Neural cell (in vitro differentiated cells): Measurements from ENCODE around the gene PDE4D. TPM values are rescaled to one million over a fixed set of nuclear protein-coding genes. Genes with fewer than 3 reads are reported as not detected.
A peak's percentile ranks its signal among the peaks of the same experiment; 100 is the strongest.
"Not testable (repeated sequence)": the region's sequence is repeated elsewhere in the genome, so short reads cannot be mapped to it uniquely, and the experiment has no call there.

Source experiments
- H2AFZ ChIP-seq: fragments of 200-600, 300-800 bp; sonication (generic), shearing (Covaris generic); 2 replicates; pipeline ENCODE4 v1.6.0; 2014; ENCODE audit warnings: low read depth, mild to moderate bottlenecking, antibody characterized with exemption, low read length, moderate library complexity
- H3F3A ChIP-seq: fragments of 200-600 bp; shearing (Covaris generic); 2 replicates; pipeline ENCODE4 v1.6.1; 2016; ENCODE audit warnings: mild to moderate bottlenecking, moderate library complexity, mixed read lengths, antibody characterized with exemption, low read length; ENCODE audit not compliant: insufficient read depth, poor library complexity, severe bottlenecking
- H3K27ac ChIP-seq: fragments of 200-600, 300-800 bp; sonication (generic), shearing (Covaris generic); 2 replicates; pipeline ENCODE4 v1.5.1; 2014; ENCODE audit warnings: mild to moderate bottlenecking, low read length, moderate library complexity
- H3K27me3 ChIP-seq: fragments of 300-800, 200-600 bp; sonication (generic), shearing (Covaris generic); 2 replicates; pipeline ENCODE4 v1.6.0; 2014; ENCODE audit warnings: mild to moderate bottlenecking, low read depth, low read length, moderate library complexity; ENCODE audit not compliant: insufficient read depth
- H3K36me3 ChIP-seq: fragments of 300-800, 200-600 bp; sonication (generic), shearing (Covaris generic); 2 replicates; pipeline ENCODE4 v1.5.1; 2014; ENCODE audit warnings: mild to moderate bottlenecking, antibody characterized with exemption, low read length, moderate library complexity; ENCODE audit not compliant: insufficient read depth
- H3K4me2 ChIP-seq: fragments of 300-800, 200-600 bp; sonication (generic), shearing (Covaris generic); 2 replicates; pipeline ENCODE4 v1.6.0; 2014; ENCODE audit warnings: mild to moderate bottlenecking, low read length
- H3K4me3 ChIP-seq: fragments of 300-800, 200-600 bp; sonication (generic), shearing (Covaris generic); 2 replicates; pipeline ENCODE4 v1.5.1; 2014; ENCODE audit warnings: mild to moderate bottlenecking, low read length, moderate library complexity
- H3K79me2 ChIP-seq: fragments of 200-600 bp; shearing (Covaris generic); replicated peaks from 2 replicates; pipeline ENCODE4 v1.6.0; 2014; ENCODE audit warnings: mild to moderate bottlenecking, low read length, moderate library complexity; ENCODE audit not compliant: insufficient read depth
- H3K9ac ChIP-seq: fragments of 300-800, 200-600 bp; sonication (generic), shearing (Covaris generic); 2 replicates; pipeline ENCODE4 v1.6.1; 2016; ENCODE audit warnings: mild to moderate bottlenecking, low read length, mixed read lengths
- H3K9me2 ChIP-seq: fragments of 200-600 bp; shearing (Covaris generic); 2 replicates; pipeline ENCODE4 v1.6.1; 2016; ENCODE audit warnings: mild to moderate bottlenecking, low read length, mixed read lengths; ENCODE audit not compliant: insufficient read depth
- H3K9me3 ChIP-seq: fragments of 200-600, 300-800 bp; sonication (generic), shearing (Covaris generic); 2 replicates; pipeline ENCODE4 v1.6.1; 2016; ENCODE audit warnings: mild to moderate bottlenecking, mixed run types, low read length, moderate library complexity, mixed read lengths
- H4K20me1 ChIP-seq: fragments of 200-600 bp; shearing (Covaris generic); 2 replicates; pipeline ENCODE4 v1.6.1; 2016; ENCODE audit warnings: mild to moderate bottlenecking, mixed run types; ENCODE audit not compliant: insufficient read depth
- EP300 ChIP-seq: fragments of 450-650 bp; conservative IDR thresholded peaks from 2 replicates; pipeline ENCODE4 v1.6.1; 2014; ENCODE audit warnings: antibody characterized with exemption, mild to moderate bottlenecking, moderate library complexity; ENCODE audit not compliant: poor library complexity, severe bottlenecking
- EZH2 ChIP-seq: fragments of 200-600, 300-800 bp; shearing (Covaris generic), sonication (generic); IDR thresholded peaks from 2 replicates; pipeline ENCODE4 v1.6.1; 2014; ENCODE audit warnings: antibody characterized with exemption, low read length, borderline replicate concordance, mild to moderate bottlenecking; ENCODE audit not compliant: insufficient read depth, poor library complexity, severe bottlenecking
- MXI1 ChIP-seq: fragments of 450-650 bp; conservative IDR thresholded peaks from 2 replicates; pipeline ENCODE4 v1.6.1; 2014; ENCODE audit warnings: antibody characterized with exemption, mild to moderate bottlenecking; ENCODE audit not compliant: poor library complexity, severe bottlenecking
- POLR2AphosphoS5 ChIP-seq: IDR thresholded peaks from 2 replicates; pipeline ENCODE4 v1.6.1; 2012
- RAD21 ChIP-seq: fragments of 450-650 bp; conservative IDR thresholded peaks from 2 replicates; pipeline ENCODE4 v1.6.1; 2014; ENCODE audit warnings: antibody characterized with exemption, mild to moderate bottlenecking, moderate library complexity
- SMC3 ChIP-seq: fragments of 450-650 bp; conservative IDR thresholded peaks from 2 replicates; pipeline ENCODE4 v1.6.1; 2014; ENCODE audit warnings: antibody characterized with exemption, mild to moderate bottlenecking, moderate library complexity; ENCODE audit not compliant: poor library complexity
- TAF1 ChIP-seq: IDR thresholded peaks from 2 replicates; pipeline ENCODE4 v1.6.1; 2012; ENCODE audit warnings: low read depth
- polyA plus RNA-seq: library from polyadenylated mRNA; depleted of rRNA; stranded (reverse); fragments of >200 nt; gene quantifications from 2 replicates; pipeline ENCODE4 v1.2.3, GENCODE V29; 2014
- TF ChIP-seq, protein P1 (sequence below): IDR thresholded peaks from 2 replicates; pipeline ENCODE4 v1.6.1; 2012; ENCODE audit warnings: borderline replicate concordance
- TF ChIP-seq, protein P2 (sequence below): fragments of 450-650 bp; IDR thresholded peaks from 2 replicates; pipeline ENCODE4 v1.5.1; 2014; ENCODE audit warnings: antibody characterized with exemption, mild to moderate bottlenecking, moderate library complexity; ENCODE audit not compliant: poor library complexity, severe bottlenecking

The PDE4D gene
- polyA plus RNA-seq, 1 donor from 2014 or later, result 42.8 TPM

DNA sequence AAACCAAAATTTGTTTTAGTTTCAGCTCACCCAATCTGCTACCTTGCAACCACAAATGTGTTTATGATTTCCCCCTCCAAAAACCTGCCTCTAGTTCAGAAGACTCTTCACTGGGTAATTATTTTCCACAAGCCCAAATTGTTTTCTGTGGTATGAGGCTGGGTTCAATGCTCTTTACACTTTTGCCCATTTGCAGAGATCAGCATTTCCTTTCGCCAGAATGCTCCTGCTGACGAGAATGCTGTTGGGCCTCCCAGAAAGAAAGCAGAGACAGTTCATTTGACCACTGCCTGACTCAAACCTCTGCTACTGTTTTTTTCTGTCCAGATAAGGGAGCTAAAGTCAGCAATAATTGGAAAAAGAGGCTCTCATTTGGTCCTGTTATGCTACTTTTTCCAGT lies 427.3 kb downstream of the PDE4D start:
- Histone ChIP-seq H3K4me3 (no peak overlapping the region), H4K20me1 (no peaks in the 10 kb centered on the region), H3K36me3 (no peaks in the 10 kb centered on the region), H3K4me2 (no peak overlapping the region), H3K79me2 (no peaks in the 10 kb centered on the region), H3K27me3 (no peaks in the 10 kb centered on the region), H3F3A (no peaks in the 10 kb centered on the region), H3K9me3 (no peaks in the 10 kb centered on the region), H2AFZ (no peak overlapping the region), H3K9ac (no peak overlapping the region), H3K27ac (no peak overlapping the region), H3K9me2 (no peaks in the 10 kb centered on the region)
- TF ChIP-seq, protein P1, sequence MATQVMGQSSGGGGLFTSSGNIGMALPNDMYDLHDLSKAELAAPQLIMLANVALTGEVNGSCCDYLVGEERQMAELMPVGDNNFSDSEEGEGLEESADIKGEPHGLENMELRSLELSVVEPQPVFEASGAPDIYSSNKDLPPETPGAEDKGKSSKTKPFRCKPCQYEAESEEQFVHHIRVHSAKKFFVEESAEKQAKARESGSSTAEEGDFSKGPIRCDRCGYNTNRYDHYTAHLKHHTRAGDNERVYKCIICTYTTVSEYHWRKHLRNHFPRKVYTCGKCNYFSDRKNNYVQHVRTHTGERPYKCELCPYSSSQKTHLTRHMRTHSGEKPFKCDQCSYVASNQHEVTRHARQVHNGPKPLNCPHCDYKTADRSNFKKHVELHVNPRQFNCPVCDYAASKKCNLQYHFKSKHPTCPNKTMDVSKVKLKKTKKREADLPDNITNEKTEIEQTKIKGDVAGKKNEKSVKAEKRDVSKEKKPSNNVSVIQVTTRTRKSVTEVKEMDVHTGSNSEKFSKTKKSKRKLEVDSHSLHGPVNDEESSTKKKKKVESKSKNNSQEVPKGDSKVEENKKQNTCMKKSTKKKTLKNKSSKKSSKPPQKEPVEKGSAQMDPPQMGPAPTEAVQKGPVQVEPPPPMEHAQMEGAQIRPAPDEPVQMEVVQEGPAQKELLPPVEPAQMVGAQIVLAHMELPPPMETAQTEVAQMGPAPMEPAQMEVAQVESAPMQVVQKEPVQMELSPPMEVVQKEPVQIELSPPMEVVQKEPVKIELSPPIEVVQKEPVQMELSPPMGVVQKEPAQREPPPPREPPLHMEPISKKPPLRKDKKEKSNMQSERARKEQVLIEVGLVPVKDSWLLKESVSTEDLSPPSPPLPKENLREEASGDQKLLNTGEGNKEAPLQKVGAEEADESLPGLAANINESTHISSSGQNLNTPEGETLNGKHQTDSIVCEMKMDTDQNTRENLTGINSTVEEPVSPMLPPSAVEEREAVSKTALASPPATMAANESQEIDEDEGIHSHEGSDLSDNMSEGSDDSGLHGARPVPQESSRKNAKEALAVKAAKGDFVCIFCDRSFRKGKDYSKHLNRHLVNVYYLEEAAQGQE, result no peak
- no peak for TF ChIP-seq EP300
- TF ChIP-seq EZH2, result no peak
- no peak for TF ChIP-seq POLR2AphosphoS5
- no peak for TF ChIP-seq SMC3
- TF ChIP-seq TAF1, result no peak
- TF ChIP-seq MXI1, result no peak
- TF ChIP-seq RAD21, result no peak
- TF ChIP-seq, protein P2, sequence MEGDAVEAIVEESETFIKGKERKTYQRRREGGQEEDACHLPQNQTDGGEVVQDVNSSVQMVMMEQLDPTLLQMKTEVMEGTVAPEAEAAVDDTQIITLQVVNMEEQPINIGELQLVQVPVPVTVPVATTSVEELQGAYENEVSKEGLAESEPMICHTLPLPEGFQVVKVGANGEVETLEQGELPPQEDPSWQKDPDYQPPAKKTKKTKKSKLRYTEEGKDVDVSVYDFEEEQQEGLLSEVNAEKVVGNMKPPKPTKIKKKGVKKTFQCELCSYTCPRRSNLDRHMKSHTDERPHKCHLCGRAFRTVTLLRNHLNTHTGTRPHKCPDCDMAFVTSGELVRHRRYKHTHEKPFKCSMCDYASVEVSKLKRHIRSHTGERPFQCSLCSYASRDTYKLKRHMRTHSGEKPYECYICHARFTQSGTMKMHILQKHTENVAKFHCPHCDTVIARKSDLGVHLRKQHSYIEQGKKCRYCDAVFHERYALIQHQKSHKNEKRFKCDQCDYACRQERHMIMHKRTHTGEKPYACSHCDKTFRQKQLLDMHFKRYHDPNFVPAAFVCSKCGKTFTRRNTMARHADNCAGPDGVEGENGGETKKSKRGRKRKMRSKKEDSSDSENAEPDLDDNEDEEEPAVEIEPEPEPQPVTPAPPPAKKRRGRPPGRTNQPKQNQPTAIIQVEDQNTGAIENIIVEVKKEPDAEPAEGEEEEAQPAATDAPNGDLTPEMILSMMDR, result no peak

DNA sequence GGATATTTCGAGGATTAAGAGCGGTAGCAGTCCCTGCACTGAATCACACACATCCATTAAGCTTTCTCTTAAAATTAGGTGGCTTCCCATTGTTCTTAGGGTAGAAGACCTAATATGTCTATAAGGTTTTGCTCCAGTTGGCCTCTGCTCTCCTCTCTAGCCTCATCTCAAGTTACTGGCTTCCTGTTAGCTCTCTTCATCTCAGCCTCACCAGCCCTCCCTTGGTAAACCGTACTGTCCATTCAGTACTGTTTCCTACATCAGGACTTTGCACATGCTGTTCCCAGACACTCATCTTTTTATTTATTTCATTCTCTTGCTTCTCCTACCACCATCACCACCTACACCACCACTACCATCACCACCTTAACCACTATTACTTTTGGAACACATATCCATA lies 428.6 kb downstream of the PDE4D start:
- Histone ChIP-seq H3K9me3 (no peaks in the 10 kb centered on the region), H3K27me3 (no peaks in the 10 kb centered on the region), H2AFZ (no peak overlapping the region), H3K4me2 (no peak overlapping the region), H3K9me2 (no peaks in the 10 kb centered on the region), H3K36me3 (no peaks in the 10 kb centered on the region), H3K9ac (no peak overlapping the region), H3K4me3 (no peak overlapping the region), H3K79me2 (no peaks in the 10 kb centered on the region), H3F3A (no peaks in the 10 kb centered on the region), H3K27ac (no peak overlapping the region), H4K20me1 (no peaks in the 10 kb centered on the region)
- TF ChIP-seq POLR2AphosphoS5, result no peak
- no peak for TF ChIP-seq TAF1
- TF ChIP-seq, protein P1, result no peak
- no peak for TF ChIP-seq EP300
- TF ChIP-seq EZH2, result no peak
- TF ChIP-seq RAD21, result no peak

DNA sequence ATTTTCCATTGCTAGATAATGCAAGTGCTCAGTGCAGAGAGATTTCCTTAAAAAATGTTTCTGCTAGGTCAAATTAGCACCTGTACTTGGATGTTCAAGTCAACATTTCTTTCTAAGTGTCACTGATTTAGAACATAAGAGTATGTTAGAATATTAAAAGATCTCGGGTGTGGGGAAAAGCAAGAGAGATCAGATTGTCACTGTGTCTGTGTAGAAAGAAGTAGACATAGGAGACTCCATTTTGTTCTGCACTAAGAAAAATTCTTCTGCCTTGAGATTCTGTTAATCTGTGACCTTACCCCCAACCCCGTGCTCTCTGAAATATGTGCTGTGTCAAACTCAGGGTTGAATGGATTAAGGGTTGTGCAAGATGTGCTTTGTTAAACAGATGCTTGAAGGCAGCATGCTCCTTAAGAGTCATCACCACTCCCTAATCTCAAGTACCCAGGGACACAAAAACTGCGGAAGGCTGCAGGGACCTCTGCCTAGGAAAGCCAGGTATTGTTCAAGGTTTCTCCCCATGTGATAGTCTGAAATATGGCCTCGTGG lies 429.8 kb downstream of the PDE4D start:
- not testable (repeated sequence) for H3K9me2 ChIP-seq, H3K79me2 ChIP-seq, H3K4me2 ChIP-seq, H3K9me3 ChIP-seq, H3K9ac ChIP-seq, H3K4me3 ChIP-seq, H3K36me3 ChIP-seq, H3K27me3 ChIP-seq, H2AFZ ChIP-seq, H4K20me1 ChIP-seq, H3F3A ChIP-seq
- H3K27ac ChIP-seq, result peak overlapping the region; percentile 23
